ENCODE data around the gene HLCS. TPM values are rescaled to one million over a fixed set of nuclear protein-coding genes. Genes with fewer than 3 reads are reported as not detected.

The HLCS gene
- total RNA-seq, 1 experiment from 2014 or later, result 20.9 TPM

DNA sequence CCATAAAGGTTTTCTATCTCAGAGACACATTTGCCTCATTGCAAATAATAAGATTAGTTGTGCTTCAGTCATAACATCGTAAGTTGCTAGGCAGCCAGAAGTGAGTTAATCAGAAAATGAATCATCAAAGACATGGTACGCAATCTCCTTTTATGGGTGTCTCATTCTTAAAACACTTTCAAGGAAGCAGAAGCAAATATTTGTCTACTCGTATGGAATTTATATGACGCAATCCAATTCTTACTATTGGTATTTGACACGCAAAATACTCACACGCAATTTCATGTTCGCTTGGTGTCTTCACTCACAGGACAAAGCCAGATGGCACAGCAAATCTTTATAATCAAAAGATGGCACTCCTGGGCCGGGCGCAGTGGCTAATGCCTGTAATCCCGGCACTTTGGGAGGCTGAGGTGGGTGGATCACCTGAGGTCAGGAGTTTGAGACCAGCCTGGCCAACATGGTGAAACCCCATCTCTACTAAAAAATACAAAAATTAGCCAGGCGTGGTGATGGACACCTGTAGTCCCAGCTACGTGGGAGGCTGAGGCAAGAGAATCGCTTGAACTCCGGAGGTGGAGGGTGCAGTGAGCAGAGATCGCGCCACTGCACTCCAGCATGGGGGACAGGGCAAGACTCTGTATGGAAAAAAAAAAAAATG, 56.4 kb downstream of the HLCS start:
- H3K4me3 ChIP-seq, result no peak overlapping the region

GRCh38 chr21:36909423-36909822, 57.0 kb downstream of the HLCS start:
- Histone ChIP-seq H3K36me3 (peaks cover 3% of the 10 kb centered on the region; the same call in 1 of the 2 replicates), H3K27ac (peak overlapping the region; percentile 99), H3K9me3 (replicated peaks) (no peaks in the 10 kb centered on the region), H3K4me1 (replicated peaks) (peaks cover 36% of the 10 kb centered on the region), H3K4me3 (no peak overlapping the region), H3K27me3 (replicated peaks) (no peaks in the 10 kb centered on the region)
- DNase-seq (ENCODE audit: low read depth in 1 of 2, low spot score in 2 of 2), result peak in 1 of 2 experiments; percentile 40

More for the DNA sequence above, 56.4 kb downstream of the HLCS start:
- H3K9me3 ChIP-seq (replicated peaks), result no peaks in the 10 kb centered on the region
- peaks cover 36% of the 10 kb centered on the region for H3K4me1 ChIP-seq (replicated peaks)
- H3K27me3 ChIP-seq (replicated peaks), result no peaks in the 10 kb centered on the region
- H3K36me3 ChIP-seq, result peaks cover 3% of the 10 kb centered on the region; the same call in 1 of the 2 replicates
- DNase-seq (ENCODE audit: low read depth in 1 of 2, low spot score in 2 of 2), result peak; percentile 80 to 92
- H3K27ac ChIP-seq, result peak overlapping the region; percentile 99

DNA sequence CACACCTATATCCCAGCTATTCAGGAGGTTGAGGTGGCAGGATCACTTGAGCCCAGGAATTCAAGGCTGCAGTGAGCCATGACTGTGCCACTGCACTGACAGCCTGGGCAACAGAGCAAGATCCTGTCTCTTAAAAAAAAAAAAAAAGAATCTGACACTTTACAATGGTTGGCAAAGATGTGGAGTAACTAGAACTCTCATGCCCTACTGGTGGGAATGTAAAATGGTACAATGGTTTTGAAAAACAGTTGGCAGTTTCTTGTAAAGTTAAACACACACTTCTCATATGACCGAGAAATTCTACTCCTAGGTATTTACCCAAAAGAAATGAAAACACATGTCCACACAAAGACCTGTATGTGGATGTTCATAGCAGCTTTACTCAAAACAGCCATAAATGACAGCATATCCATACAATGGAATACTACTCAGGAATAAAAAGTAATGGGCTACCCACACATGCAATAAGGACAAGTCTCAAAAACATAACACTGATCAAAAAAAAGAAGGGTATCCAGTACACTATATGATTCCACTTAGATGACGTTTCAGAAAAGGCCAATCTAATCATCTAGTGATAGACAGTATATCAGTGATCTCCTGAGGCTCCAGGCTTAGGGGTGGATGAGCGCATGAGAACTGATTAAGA, 58.1 kb downstream of the HLCS start:
- H3K27ac ChIP-seq, result peak overlapping the region; percentile 99
- H3K4me1 ChIP-seq (replicated peaks), result peaks cover 36% of the 10 kb centered on the region
- peaks cover 3% of the 10 kb centered on the region; the same call in 1 of the 2 replicates for H3K36me3 ChIP-seq
- DNase-seq (ENCODE audit: low read depth in 1 of 2, low spot score in 2 of 2), result peak in 1 of 2 experiments; percentile 42
- no peaks in the 10 kb centered on the region for H3K27me3 ChIP-seq (replicated peaks)
- no peaks in the 10 kb centered on the region for H3K9me3 ChIP-seq (replicated peaks)
- H3K4me3 ChIP-seq, result no peak overlapping the region

DNA sequence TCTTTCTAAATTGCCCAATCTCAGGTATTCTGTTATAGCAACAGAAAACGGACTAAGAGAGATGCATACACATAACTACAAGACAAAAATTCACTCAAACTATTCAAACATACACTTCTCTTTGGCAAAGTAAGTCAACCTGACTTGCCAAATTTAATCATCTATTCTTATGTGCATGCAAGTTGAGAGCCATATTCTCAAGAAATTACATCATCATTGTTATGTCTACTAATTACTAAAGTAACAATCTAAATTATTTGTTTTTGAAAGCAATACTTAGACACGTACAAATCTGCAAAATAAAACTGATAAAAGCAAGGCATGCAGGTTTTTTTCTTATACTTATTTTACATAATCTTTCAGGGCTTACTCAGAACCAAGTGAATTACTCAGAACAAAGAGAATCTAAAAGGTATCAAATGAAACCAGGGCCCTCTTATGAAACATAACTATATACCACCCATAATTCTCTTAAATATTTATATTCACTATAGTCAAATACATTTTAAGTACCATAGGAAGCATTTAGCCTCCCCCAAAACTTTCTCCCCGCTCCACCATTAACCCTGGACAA, 62.3 kb downstream of the HLCS start:
- Histone ChIP-seq H3K4me1 (replicated peaks) (peaks cover 21% of the 10 kb centered on the region), H3K4me3 (no peak overlapping the region), H3K27ac (no peak overlapping the region), H3K9me3 (replicated peaks) (no peaks in the 10 kb centered on the region), H3K36me3 (no peaks in the 10 kb centered on the region), H3K27me3 (replicated peaks) (no peaks in the 10 kb centered on the region)
- DNase-seq (ENCODE audit: low read depth in 1 of 2, low spot score in 2 of 2), result no peak

DNA sequence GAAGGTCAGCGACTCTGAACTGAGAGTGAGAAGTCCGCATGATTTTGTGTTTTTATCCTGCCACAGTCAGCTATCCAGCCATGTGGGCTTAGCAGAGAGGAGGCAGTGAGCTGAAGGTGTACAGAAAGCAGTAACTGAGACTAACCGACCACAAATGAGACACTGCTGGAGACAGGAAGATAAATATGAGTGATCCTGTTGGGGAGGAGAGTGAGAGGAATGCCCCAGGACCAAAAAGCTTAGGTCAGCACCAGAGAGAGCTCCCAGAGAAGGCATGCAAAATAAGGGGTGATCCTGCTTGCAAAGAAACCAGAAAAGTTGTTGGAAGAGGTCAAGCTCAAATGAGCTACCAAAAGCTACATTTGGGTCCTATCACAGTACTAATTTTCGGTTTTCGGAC, 63.7 kb downstream of the HLCS start:
- Histone ChIP-seq H3K4me1 (replicated peaks) (peaks cover 8% of the 10 kb centered on the region; the same call in 1 of the 2 replicates), H3K36me3 (no peaks in the 10 kb centered on the region), H3K27me3 (replicated peaks) (no peaks in the 10 kb centered on the region), H3K9me3 (replicated peaks) (no peaks in the 10 kb centered on the region), H3K4me3 (no peak overlapping the region), H3K27ac (no peak overlapping the region)
- DNase-seq (ENCODE audit: low read depth in 1 of 2, low spot score in 2 of 2), result no peak

DNA sequence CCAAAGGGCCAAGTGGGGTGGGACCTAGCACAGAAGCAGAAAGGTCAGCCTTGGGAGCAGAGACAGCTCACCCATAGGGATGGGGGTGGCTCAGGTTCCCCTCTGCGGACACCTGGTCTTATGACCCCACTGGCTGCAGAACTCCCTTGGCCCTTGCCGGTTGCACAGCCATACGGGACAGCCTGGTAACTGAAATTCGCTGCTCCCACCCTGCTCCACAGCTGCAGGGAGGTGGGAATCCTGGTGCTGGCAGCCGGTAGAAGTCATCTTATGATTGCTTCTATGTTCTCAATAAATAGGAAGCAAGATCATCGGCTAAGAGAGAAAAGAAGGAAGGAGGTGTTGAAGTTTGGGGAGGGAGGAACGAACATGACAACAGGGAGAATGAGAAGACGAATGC, 64.1 kb downstream of the HLCS start:
- Histone ChIP-seq H3K36me3 (no peaks in the 10 kb centered on the region), H3K4me1 (replicated peaks) (0 out of 2 replicates have a peak, but pooled peaks cover 5% of the 10 kb centered on the region), H3K27me3 (replicated peaks) (no peaks in the 10 kb centered on the region), H3K27ac (no peak overlapping the region), H3K4me3 (no peak overlapping the region), H3K9me3 (replicated peaks) (no peaks in the 10 kb centered on the region)
- DNase-seq (ENCODE audit: low read depth in 1 of 2, low spot score in 2 of 2), result no peak

- no peaks in the 10 kb centered on the region; the same call in 1 of the 2 replicates for H3K36me3 ChIP-seq
- H3K27ac ChIP-seq, result no peak overlapping the region
- 0 out of 2 replicates have a peak, but pooled peaks cover 5% of the 10 kb centered on the region for H3K4me1 ChIP-seq (replicated peaks)
- no peaks in the 10 kb centered on the region for H3K9me3 ChIP-seq (replicated peaks)
- DNase-seq (ENCODE audit: low read depth in 1 of 2, low spot score in 2 of 2), result no peak
- H3K27me3 ChIP-seq (replicated peaks), result no peaks in the 10 kb centered on the region
- H3K4me3 ChIP-seq, result no peak overlapping the region
These were observed 64.9 kb downstream of the HLCS start for GRCh38 chr21:36901575-36901974.

GRCh38 chr21:36893581-36893980, 72.9 kb downstream of the HLCS start:
- Histone ChIP-seq H3K4me1 (replicated peaks) (peaks cover 19% of the 10 kb centered on the region), H3K36me3 (peaks cover 44% of the 10 kb centered on the region), H3K4me3 (no peak overlapping the region), H3K27me3 (replicated peaks) (no peaks in the 10 kb centered on the region), H3K27ac (no peak overlapping the region), H3K9me3 (replicated peaks) (no peaks in the 10 kb centered on the region; the same call in 1 of the 2 replicates)
- no peak for DNase-seq (ENCODE audit: low read depth in 1 of 2, low spot score in 2 of 2)

DNA sequence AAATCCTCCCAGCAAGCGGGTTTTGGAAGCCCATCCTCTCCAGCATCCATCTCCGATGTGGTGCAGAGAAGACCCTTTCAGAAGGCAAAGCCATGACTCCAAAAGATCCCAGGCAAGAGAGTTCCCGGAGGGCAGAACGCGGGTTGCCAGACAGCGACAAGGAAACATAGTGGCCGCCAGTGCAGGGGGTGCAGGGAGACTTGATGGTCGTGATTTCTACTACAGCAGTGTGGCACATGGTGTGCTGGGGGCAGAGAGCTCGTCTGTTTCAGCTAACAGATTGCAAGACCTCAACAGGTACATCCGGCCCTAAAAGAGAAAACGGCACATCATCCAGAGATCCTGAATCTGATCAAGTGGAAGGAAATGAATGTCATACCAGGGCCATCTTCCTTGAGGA, 74.3 kb downstream of the HLCS start:
- DNase-seq (ENCODE audit: low read depth in 1 of 2, low spot score in 2 of 2), result no peak
- no peak overlapping the region for H3K27ac ChIP-seq

GRCh38 chr21:36891692-36892091, 74.8 kb downstream of the HLCS start:
- Histone ChIP-seq H3K4me3 (no peak overlapping the region), H3K27ac (no peak overlapping the region), H3K27me3 (replicated peaks) (no peaks in the 10 kb centered on the region), H3K9me3 (replicated peaks) (no peaks in the 10 kb centered on the region; the same call in 1 of the 2 replicates), H3K4me1 (replicated peaks) (peaks cover 19% of the 10 kb centered on the region), H3K36me3 (peaks cover 50% of the 10 kb centered on the region)
- DNase-seq (ENCODE audit: low read depth in 1 of 2, low spot score in 2 of 2), result no peak

More for the DNA sequence above, 74.3 kb downstream of the HLCS start:
- Histone ChIP-seq H3K4me3 (no peak overlapping the region), H3K9me3 (replicated peaks) (no peaks in the 10 kb centered on the region; the same call in 1 of the 2 replicates), H3K4me1 (replicated peaks) (peaks cover 19% of the 10 kb centered on the region), H3K36me3 (peaks cover 47% of the 10 kb centered on the region), H3K27me3 (replicated peaks) (no peaks in the 10 kb centered on the region)

GRCh38 chr21:36891121-36891520, 75.3 kb downstream of the HLCS start:
- Histone ChIP-seq H3K27ac (no peak overlapping the region), H3K27me3 (replicated peaks) (no peaks in the 10 kb centered on the region)

GRCh38 chr21:36890086-36890485, 76.4 kb downstream of the HLCS start:
- Histone ChIP-seq H3K36me3 (peaks cover 53% of the 10 kb centered on the region), H3K27ac (no peak overlapping the region), H3K4me1 (replicated peaks) (peaks cover 27% of the 10 kb centered on the region), H3K4me3 (no peak overlapping the region), H3K27me3 (replicated peaks) (no peaks in the 10 kb centered on the region), H3K9me3 (replicated peaks) (no peaks in the 10 kb centered on the region; the same call in 1 of the 2 replicates)
- DNase-seq (ENCODE audit: low read depth in 1 of 2, low spot score in 2 of 2), result no peak

More at GRCh38 chr21:36891121-36891520, 75.3 kb downstream of the HLCS start:
- Histone ChIP-seq H3K9me3 (replicated peaks) (no peaks in the 10 kb centered on the region; the same call in 1 of the 2 replicates), H3K4me1 (replicated peaks) (peaks cover 19% of the 10 kb centered on the region), H3K4me3 (no peak overlapping the region), H3K36me3 (peaks cover 53% of the 10 kb centered on the region)
- DNase-seq (ENCODE audit: low read depth in 1 of 2, low spot score in 2 of 2), result no peak

GRCh38 chr21:36889401-36889800, 77.1 kb downstream of the HLCS start:
- no peak overlapping the region for H3K4me3 ChIP-seq
- no peak overlapping the region for H3K27ac ChIP-seq
- H3K9me3 ChIP-seq (replicated peaks), result no peaks in the 10 kb centered on the region; the same call in 1 of the 2 replicates
- H3K27me3 ChIP-seq (replicated peaks), result no peaks in the 10 kb centered on the region
- DNase-seq (ENCODE audit: low read depth in 1 of 2, low spot score in 2 of 2), result no peak
- peaks cover 52% of the 10 kb centered on the region for H3K36me3 ChIP-seq
- peaks cover 34% of the 10 kb centered on the region for H3K4me1 ChIP-seq (replicated peaks)

DNA sequence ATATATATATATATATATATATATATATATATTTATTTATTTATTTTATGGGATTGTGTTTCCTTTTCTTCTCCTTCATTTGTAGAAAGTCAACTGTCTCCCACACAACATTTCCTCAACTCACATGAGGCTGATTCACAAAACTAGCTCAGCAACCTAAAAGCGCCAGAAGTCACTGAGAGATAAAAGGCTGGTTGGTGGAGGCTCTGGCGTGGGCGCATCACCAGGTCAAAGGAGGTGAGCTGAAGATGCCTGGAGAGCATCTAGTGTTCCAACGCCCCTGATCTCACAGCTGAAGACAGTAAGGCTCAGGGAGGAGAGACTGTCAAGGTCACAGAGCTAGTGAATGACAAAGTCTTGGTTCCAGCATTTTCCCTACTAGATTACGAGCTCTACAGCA, 78.0 kb downstream of the HLCS start:
- no peaks in the 10 kb centered on the region; the same call in 1 of the 2 replicates for H3K9me3 ChIP-seq (replicated peaks)
- H3K27ac ChIP-seq, result no peak overlapping the region
- H3K36me3 ChIP-seq, result peaks cover 43% of the 10 kb centered on the region
- DNase-seq (ENCODE audit: low read depth in 1 of 2, low spot score in 2 of 2), result no peak
- peaks cover 41% of the 10 kb centered on the region for H3K4me1 ChIP-seq (replicated peaks)
- no peak overlapping the region for H3K4me3 ChIP-seq
- H3K27me3 ChIP-seq (replicated peaks), result no peaks in the 10 kb centered on the region

Measured in SJSA1 (cell line).